ENCODE results near the gene SUCLG2.

SUCLG2 gene

GRCh38 chr3:67509471-67510075 lies 144.8 kb downstream of the SUCLG2 start:
- DNase-seq (ENCODE audit: low spot score) = peak; percentile 9

GRCh38 chr3:67507584-67507983 lies 146.8 kb downstream of the SUCLG2 start:
- DNase-seq (ENCODE audit: low spot score) = no peak

- no peak for DNase-seq (ENCODE audit: low spot score)
These were observed 153.7 kb downstream of the SUCLG2 start for GRCh38 chr3:67500709-67501108.

GRCh38 chr3:67497746-67498145 lies 156.7 kb downstream of the SUCLG2 start:
- DNase-seq (ENCODE audit: low spot score) = no peak

GRCh38 chr3:67495751-67496150 lies 158.7 kb downstream of the SUCLG2 start:
- DNase-seq (ENCODE audit: low spot score) = no peak

- DNase-seq (ENCODE audit: low spot score) = no peak
These were observed 160.6 kb downstream of the SUCLG2 start for GRCh38 chr3:67493808-67494207.

- DNase-seq (ENCODE audit: low spot score) = no peak
These were observed 163.8 kb downstream of the SUCLG2 start for GRCh38 chr3:67490658-67491057.

GRCh38 chr3:67489816-67490215 lies 164.6 kb downstream of the SUCLG2 start:
- peak; percentile 7 for DNase-seq (ENCODE audit: low spot score)

- no peak for DNase-seq (ENCODE audit: low spot score)
These were observed 166.8 kb downstream of the SUCLG2 start for GRCh38 chr3:67487564-67488114.

GRCh38 chr3:67486883-67487282 lies 167.5 kb downstream of the SUCLG2 start:
- no peak for DNase-seq (ENCODE audit: low spot score)

- DNase-seq (ENCODE audit: low spot score) = no peak
These were observed 170.3 kb downstream of the SUCLG2 start for GRCh38 chr3:67484085-67484484.

GRCh38 chr3:67481126-67481525 lies 173.3 kb downstream of the SUCLG2 start:
- no peak for DNase-seq (ENCODE audit: low spot score)

- no peak for DNase-seq (ENCODE audit: low spot score)
These were observed 176.0 kb downstream of the SUCLG2 start for GRCh38 chr3:67478423-67478822.

- no peak for DNase-seq (ENCODE audit: low spot score)
These were observed 180.1 kb downstream of the SUCLG2 start for GRCh38 chr3:67474311-67474710.

- no peak for DNase-seq (ENCODE audit: low spot score)
These were observed 181.7 kb downstream of the SUCLG2 start for GRCh38 chr3:67472674-67473201.

- no peak for DNase-seq (ENCODE audit: low spot score)
These were observed 184.2 kb downstream of the SUCLG2 start for GRCh38 chr3:67470207-67470606.

- DNase-seq (ENCODE audit: low spot score) = no peak
These were observed 185.9 kb downstream of the SUCLG2 start for GRCh38 chr3:67468511-67468910.

GRCh38 chr3:67463656-67464055 lies 190.8 kb downstream of the SUCLG2 start:
- no peak for DNase-seq (ENCODE audit: low spot score)

- no peak for DNase-seq (ENCODE audit: low spot score)
These were observed 192.2 kb downstream of the SUCLG2 start for GRCh38 chr3:67462187-67462586.

GRCh38 chr3:67461667-67462142 lies 192.7 kb downstream of the SUCLG2 start:
- no peak for DNase-seq (ENCODE audit: low spot score)

GRCh38 chr3:67460841-67461510 lies 193.4 kb downstream of the SUCLG2 start:
- DNase-seq (ENCODE audit: low spot score) = no peak

GRCh38 chr3:67459796-67460195 lies 194.6 kb downstream of the SUCLG2 start:
- DNase-seq (ENCODE audit: low spot score) = no peak

- no peak for DNase-seq (ENCODE audit: low spot score)
These were observed 195.4 kb downstream of the SUCLG2 start for GRCh38 chr3:67458896-67459530.
